K562 (cell line): ENCODE measurements around the gene NBEA. TPM values are rescaled to one million over a fixed set of nuclear protein-coding genes. Genes with fewer than 3 reads are reported as not detected.

Source experiments
- ATAC-seq: fragments of 200-7000 bp; cut with Tn5 transposase; 3 replicates; pipeline ENCODE4 v1.9.1; 2020; ENCODE audit warnings: moderate library complexity
- BruUV-seq: library from RNA; stranded (reverse); fragments of 400-500 nt; replicated peaks from 2 replicates; lab custom pipeline; 2021; lab: Mats Ljungman, UMichigan
- CTCF ChIA-PET: fragments of 300-600 bp; formaldehyde crosslinking; extraction: SDS; loops from one replicate; lab custom pipeline; 2021; ENCODE audit warnings: low intra/inter-chr PET ratio; lab: Yijun Ruan, JAX
- POLR2A ChIA-PET: fragments of 300-600, 350-650 bp; sonication (Branson Sonifier 250); formaldehyde crosslinking; extraction: SDS; loops from one replicate; lab custom pipeline; 2021; ENCODE audit warnings: antibody characterized with exemption, inconsistent platforms; lab: Yijun Ruan, JAX
- DNase-seq, 4 experiments: peaks; one replicate each; pipeline versions ENCODE4 v3.0.0 to v3.0.0-alpha.2; 2011 to 2018; ENCODE audit warnings: low spot score in 3 of 4, mixed read lengths in 3 of 4; ENCODE audit errors: extremely low read depth in 1 of 4
- FAIRE-seq: peaks from 2 replicates; lab custom pipeline; 2011; peaks lifted over from hg19 to GRCh38; lab: Jason Lieb, UNC
- H2AFZ ChIP-seq: 2 replicates; pipeline ENCODE4 v1.6.0; 2011; ENCODE audit warnings: low read depth, low read length, control low read depth, inconsistent platforms
- H3K27ac ChIP-seq: fragments of 200-600 bp; 3 replicates; pipeline ENCODE4 v1.8.0; 2011; ENCODE audit warnings: low read depth, mild to moderate bottlenecking, control low read depth, inconsistent platforms, low read length, moderate library complexity, mixed read lengths; ENCODE audit errors: extremely low read depth
- H3K27me3 ChIP-seq, 2 experiments: fragments of 300-600 bp in 1 of 2; 2 replicates in 1 of 2; 3 replicates in 1 of 2; pipeline versions ENCODE4 v1.6.0 to v1.8.0; 2011; ENCODE audit warnings: inconsistent platforms in 2 of 2, low read length in 2 of 2, mild to moderate bottlenecking in 1 of 2, mixed read lengths in 1 of 2, moderate library complexity in 1 of 2; ENCODE audit not compliant: control insufficient read depth in 2 of 2, insufficient read depth in 2 of 2
- H3K36me3 ChIP-seq: fragments of 300-600 bp; 3 replicates; pipeline ENCODE4 v1.8.0; 2011; ENCODE audit warnings: mild to moderate bottlenecking, low read length, inconsistent platforms; ENCODE audit not compliant: control insufficient read depth, insufficient read depth
- H3K4me1 ChIP-seq, 2 experiments: fragments of 200-600 bp in 1 of 2; replicated peaks in 1 of 2; 2 replicates in 1 of 2; 3 replicates in 1 of 2; pipeline versions ENCODE4 v1.5.1 to v1.8.0; 2011; ENCODE audit warnings: inconsistent platforms in 2 of 2, low read length in 2 of 2, mild to moderate bottlenecking in 1 of 2, mixed read lengths in 1 of 2, moderate library complexity in 1 of 2; ENCODE audit not compliant: control insufficient read depth in 2 of 2, insufficient read depth in 2 of 2
- H3K4me2 ChIP-seq: 2 replicates; pipeline ENCODE4 v1.6.1; 2011; ENCODE audit warnings: low read length, control low read depth, inconsistent platforms, mixed read lengths; ENCODE audit not compliant: insufficient read depth
- H3K4me3 ChIP-seq: fragments of 200-600 bp; sonication (generic), shearing (Covaris generic); 2 replicates; pipeline ENCODE4 v1.5.1; 2016; ENCODE audit warnings: control low read depth, inconsistent platforms
- H3K79me2 ChIP-seq: fragments of 200-600 bp; 3 replicates; pipeline ENCODE4 v1.8.0; 2011; ENCODE audit warnings: low read length, inconsistent platforms; ENCODE audit not compliant: control insufficient read depth, insufficient read depth
- H3K9ac ChIP-seq, 2 experiments: 2 replicates each; pipeline versions ENCODE4 v1.6.0 to v1.6.1; 2011; ENCODE audit warnings: low read depth in 2 of 2, low read length in 2 of 2, control low read depth in 1 of 2, inconsistent platforms in 1 of 2, mild to moderate bottlenecking in 1 of 2, mixed read lengths in 1 of 2; ENCODE audit not compliant: insufficient read depth in 1 of 2
- H3K9me1 ChIP-seq: one replicate; pipeline ENCODE4 v1.6.0; 2011; ENCODE audit warnings: inconsistent platforms, mild to moderate bottlenecking, low read length, moderate library complexity; ENCODE audit not compliant: control insufficient read depth, insufficient read depth
- H3K9me3 ChIP-seq: replicated peaks from 2 replicates; pipeline ENCODE4 v1.5.1; 2011; ENCODE audit warnings: low read depth, low read length, inconsistent platforms; ENCODE audit not compliant: control insufficient read depth, insufficient read depth
- H4K20me1 ChIP-seq: replicated peaks from 2 replicates; pipeline ENCODE4 v1.6.1; 2011; ENCODE audit warnings: low read length, inconsistent platforms, mixed read lengths; ENCODE audit not compliant: control insufficient read depth, insufficient read depth
- ARHGAP35 ChIP-seq: fragments of 450-650 bp; IDR thresholded peaks from 2 replicates; pipeline ENCODE4 v1.6.1; 2018; ENCODE audit not compliant: partially characterized antibody
- CEBPZ ChIP-seq: fragments of 150-350 bp; IDR thresholded peaks from 2 replicates; pipeline ENCODE4 v1.6.1; 2014; ENCODE audit warnings: low read depth, mild to moderate bottlenecking, low read length, borderline replicate concordance
- GABPA ChIP-seq: fragments of 200-800 bp; sonication (Bioruptor generic); conservative IDR thresholded peaks from 2 replicates; pipeline ENCODE4 v1.6.1; 2016; ENCODE audit warnings: low read depth, missing genetic modification characterization, missing compliant biosample characterization
- HDAC2 ChIP-seq: fragments of 450-650 bp; IDR thresholded peaks from 2 replicates; pipeline ENCODE4 v1.6.1; 2016; ENCODE audit warnings: mild to moderate bottlenecking
- MAFG ChIP-seq: fragments of 450-650 bp; conservative IDR thresholded peaks from 2 replicates; pipeline ENCODE4 v1.6.1; 2016; ENCODE audit warnings: missing genetic modification characterization, missing compliant biosample characterization
- MTF1 ChIP-seq: fragments of 250-450 bp; sonication (Bioruptor Pico); IDR thresholded peaks from 2 replicates; pipeline ENCODE4 v1.9.0; 2021; ENCODE audit warnings: moderate library complexity, mild to moderate bottlenecking, inconsistent platforms, borderline replicate concordance
- NR0B1 ChIP-seq: fragments of 450-650 bp; IDR thresholded peaks from one replicate; pipeline ENCODE4 v1.6.1; 2018; ENCODE audit warnings: mild to moderate bottlenecking, moderate library complexity; ENCODE audit not compliant: partially characterized antibody
- RFX5 ChIP-seq: IDR thresholded peaks from 2 replicates; pipeline ENCODE4 v1.6.1; 2011; ENCODE audit warnings: low read depth, mild to moderate bottlenecking, improper control_type of control experiment, low read length
- SLC30A9 ChIP-seq: fragments of 250-450 bp; sonication (Bioruptor Pico); IDR thresholded peaks from 2 replicates; pipeline ENCODE4 v1.8.0; 2022; ENCODE audit warnings: mild to moderate bottlenecking, moderate library complexity
- UBTF ChIP-seq, 2 experiments: IDR thresholded peaks; 2 replicates each; pipeline ENCODE4 v1.6.1; 2012; ENCODE audit warnings: improper control_type of control experiment in 2 of 2, low read depth in 2 of 2, low read length in 2 of 2, borderline replicate concordance in 1 of 2
- in situ Hi-C: fragments of 300-500 bp; cut with MboI; formaldehyde crosslinking; loops from 4 replicates; pipeline ENCODE4 v1.15.0; 2018; ENCODE audit warnings: inconsistent platforms, mixed read lengths
- intact Hi-C: fragments of 100-400 bp; cut with micrococcal nuclease; formaldehyde crosslinking; loops from 2 replicates; pipeline ENCODE4 v1.14.2; 2022
- polyA plus RNA-seq, 8 experiments: library from polyadenylated mRNA; depleted of rRNA in 4 of 8; stranded (reverse) in 5 of 8; unstranded in 3 of 8; fragments of >200 nt; fragmentation: Nextera tagmentation in 2 of 8; fragmentation: Illumina TruSeq in 1 of 8; extraction: Ambion mirVana in 2 of 8; extraction: Trizol in 1 of 8; gene quantifications; 2 replicates each; pipeline versions ENCODE4 v1.2.1 to v1.2.3, GENCODE V29; 2011 to 2014; ENCODE audit warnings: inconsistent platforms in 1 of 8, missing spikeins in 1 of 8
- total RNA-seq, 7 experiments: library from RNA; depleted of rRNA in 6 of 7; stranded (reverse); fragments of >200 nt in 6 of 7; fragmentation: Illumina TruSeq in 2 of 7; extraction: Trizol in 2 of 7; gene quantifications; 2 replicates each; pipeline versions ENCODE4 v1.2.1 to v1.2.3, GENCODE V29; 2011 to 2021; ENCODE audit warnings: low replicate concordance in 1 of 7

NBEA gene
- total and polyA plus RNA-seq, 9 of the 15 experiments (the other 6 are each of a cell fraction or from before 2014, with no cell fraction given), result 0.03 to 0.94 (median 0.05) TPM; not detected in 2

GRCh38 chr13:35378939-35379338, 436.9 kb downstream of the NBEA start:
- DNase-seq, result no peak
- H2AFZ ChIP-seq, result no peak overlapping the region
- H3K9me1 ChIP-seq, result no peaks in the 10 kb centered on the region
- H3K79me2 ChIP-seq, result no peaks in the 10 kb centered on the region
- no peak overlapping the region for H3K27ac ChIP-seq
- H3K4me1 ChIP-seq, result no peaks in the 10 kb centered on the region
- TF ChIP-seq MAFG (tag), result peak; percentile 27; the same call in 1 of the 2 replicates
- TF ChIP-seq ARHGAP35, result no peak
- CTCF ChIA-PET, result no interaction called here
- no peak for FAIRE-seq
- H3K27me3 ChIP-seq, result no peaks in the 10 kb centered on the region
- H3K36me3 ChIP-seq, result no peaks in the 10 kb centered on the region
- no peak overlapping the region for H3K9ac ChIP-seq
- H4K20me1 ChIP-seq, result no peaks in the 10 kb centered on the region
- H3K9me3 ChIP-seq, result no peaks in the 10 kb centered on the region
- intact Hi-C loops, result no loop called here
- H3K4me3 ChIP-seq, result no peak overlapping the region
- POLR2A ChIA-PET, result no interaction called here
- no peak for ATAC-seq
- in situ Hi-C loops, result no loop called here
- no peak overlapping the region for H3K4me2 ChIP-seq
- BruUV-seq, result no TSS peak

- Histone ChIP-seq H3K36me3 (no peaks in the 10 kb centered on the region), H3K9me3 (no peaks in the 10 kb centered on the region), H3K79me2 (no peaks in the 10 kb centered on the region), H3K9ac (no peak overlapping the region), H3K9me1 (no peaks in the 10 kb centered on the region), H3K4me1 (no peaks in the 10 kb centered on the region), H4K20me1 (no peaks in the 10 kb centered on the region), H3K27ac (no peak overlapping the region), H3K4me3 (no peak overlapping the region), H3K27me3 (no peaks in the 10 kb centered on the region), H2AFZ (no peak overlapping the region), H3K4me2 (no peak overlapping the region)
- intact Hi-C loops, result no loop called here
- ChIA-PET CTCF (no interaction called here), POLR2A (no interaction called here)
- DNase-seq (no peak), ATAC-seq (no peak), FAIRE-seq (no peak)
- BruUV-seq, result no TSS peak
- in situ Hi-C loops, result no loop called here
- TF ChIP-seq SLC30A9 (CRISPR knock-in tag) (no peak), MTF1 (CRISPR knock-in tag) (no peak), UBTF (IDR thresholded peaks at IDR 0.05; ENCODE audit: borderline replicate concordance in 1 of 2, low read depth in 2 of 2, low read length in 2 of 2) (no peak), RFX5 (no peak), NR0B1 (no peak), HDAC2 (no peak), GABPA (tag) (no peak), CEBPZ (no peak)
Measured at GRCh38 chr13:35379663-35380062, 437.6 kb downstream of the NBEA start.
